COR-L47 (cell line): ENCODE results near the gene ZNF205.

ENCODE experiments used
- DNase-seq: peaks from one replicate; lab custom pipeline; 2025; lab: John Stamatoyannopoulos, UW

Gene ZNF205

DNA sequence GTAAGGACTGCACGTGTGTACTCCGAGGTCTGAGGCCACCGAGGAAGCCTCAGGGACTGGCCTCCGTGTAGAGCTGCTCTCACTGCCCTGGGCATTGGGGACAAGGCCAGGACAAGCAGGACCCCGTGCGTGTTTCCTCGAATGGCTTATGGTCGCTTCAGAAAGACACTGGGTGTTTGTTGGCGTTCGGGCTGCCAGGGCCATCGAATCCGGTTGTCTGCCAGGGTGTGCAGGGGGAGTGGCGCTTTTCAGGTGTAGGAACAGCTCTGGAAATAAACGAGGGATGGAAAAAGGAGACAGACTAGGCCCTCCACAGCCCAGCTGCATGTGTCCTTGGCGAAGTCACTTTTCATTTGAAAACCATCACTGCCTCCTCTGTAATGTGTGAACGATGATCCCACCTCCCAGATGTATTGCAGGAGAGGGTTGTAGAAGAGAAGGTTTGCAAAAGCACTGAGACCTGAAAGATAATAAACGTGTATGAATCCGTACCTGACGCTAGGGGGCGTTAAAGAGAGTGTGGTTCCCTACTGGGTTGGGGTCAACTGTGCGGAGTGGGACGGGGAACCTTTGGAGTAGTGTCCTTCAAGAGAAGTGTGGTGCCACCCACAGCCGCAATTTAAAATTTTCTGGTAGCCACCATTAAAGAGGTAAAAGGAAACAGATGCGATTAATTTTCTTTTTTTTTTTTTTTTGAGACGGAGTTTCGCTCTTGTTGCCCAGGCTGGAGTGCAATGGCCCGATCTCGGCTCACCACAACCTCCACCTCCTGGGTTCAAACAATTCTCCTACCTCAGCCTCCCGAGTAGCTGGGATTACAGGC, 11.2 kb upstream of the ZNF205 start:
- DNase-seq = no peak

DNA sequence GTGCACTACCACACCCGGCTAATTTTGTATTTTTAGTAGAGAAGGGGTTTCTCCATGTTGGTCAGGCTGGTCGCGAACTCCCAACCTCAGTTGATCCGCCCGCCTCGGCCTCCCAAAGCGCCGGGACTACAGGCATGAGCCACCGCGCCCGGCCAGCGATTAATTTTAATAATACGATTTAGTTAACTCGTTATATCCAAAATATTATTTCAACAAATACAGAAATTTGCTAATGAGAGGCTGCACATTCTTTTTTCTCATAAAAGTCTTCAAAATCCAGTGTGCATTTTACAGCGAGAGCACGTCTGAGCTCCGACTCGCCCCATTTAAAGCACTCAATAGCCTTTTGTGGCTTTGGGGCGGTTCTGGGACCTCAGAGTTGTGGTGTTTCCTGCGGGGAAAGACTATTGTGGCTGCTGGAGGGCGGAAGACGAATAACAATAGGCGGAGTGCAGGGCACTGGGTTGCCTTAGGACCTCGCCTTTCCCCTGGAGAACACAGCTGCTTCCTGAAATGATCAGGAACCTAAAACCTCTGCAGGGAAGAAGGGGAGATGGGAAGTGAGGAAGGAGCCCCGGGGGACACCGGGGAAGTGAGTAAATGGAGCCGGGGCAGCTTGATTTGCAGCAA, 10.4 kb upstream of the ZNF205 start:
- no peak for DNase-seq

DNA sequence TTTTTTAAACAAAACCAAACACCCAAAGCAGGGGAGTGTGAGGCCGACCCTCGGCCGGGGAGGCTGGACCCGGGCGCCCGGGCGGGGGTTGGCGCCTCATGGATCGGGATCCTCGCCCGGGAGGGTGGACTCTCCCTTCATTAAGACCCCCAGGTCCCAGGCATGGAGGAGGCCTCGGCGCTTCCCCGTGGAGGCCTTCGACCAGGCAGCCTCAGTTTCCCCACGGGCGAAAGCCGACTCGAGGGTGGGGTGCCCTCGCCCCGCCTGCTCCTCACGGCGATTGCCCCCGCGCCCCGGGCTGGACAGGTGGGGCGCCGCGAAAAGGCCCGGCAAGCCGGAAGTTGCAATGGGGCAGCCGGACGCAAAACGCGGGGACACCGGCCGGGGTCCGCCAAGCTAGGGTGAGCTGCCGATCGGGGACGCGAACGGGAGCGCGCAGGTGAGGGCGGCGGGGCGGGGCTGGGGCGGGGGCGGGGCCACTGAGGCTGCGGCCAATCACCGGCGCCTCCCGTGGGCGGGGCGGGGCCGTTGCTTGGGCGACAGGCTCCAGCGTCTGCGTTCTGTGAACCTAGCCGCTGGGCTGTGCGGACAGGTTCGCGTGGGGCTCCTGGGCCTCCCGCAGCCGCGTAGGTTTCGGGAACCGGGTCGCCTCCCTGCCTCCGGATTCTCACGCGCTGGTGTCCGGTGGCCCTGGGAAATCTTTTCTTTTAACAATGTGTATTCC, 6.0 kb upstream of the ZNF205 start:
- peak; percentile 94 for DNase-seq

DNA sequence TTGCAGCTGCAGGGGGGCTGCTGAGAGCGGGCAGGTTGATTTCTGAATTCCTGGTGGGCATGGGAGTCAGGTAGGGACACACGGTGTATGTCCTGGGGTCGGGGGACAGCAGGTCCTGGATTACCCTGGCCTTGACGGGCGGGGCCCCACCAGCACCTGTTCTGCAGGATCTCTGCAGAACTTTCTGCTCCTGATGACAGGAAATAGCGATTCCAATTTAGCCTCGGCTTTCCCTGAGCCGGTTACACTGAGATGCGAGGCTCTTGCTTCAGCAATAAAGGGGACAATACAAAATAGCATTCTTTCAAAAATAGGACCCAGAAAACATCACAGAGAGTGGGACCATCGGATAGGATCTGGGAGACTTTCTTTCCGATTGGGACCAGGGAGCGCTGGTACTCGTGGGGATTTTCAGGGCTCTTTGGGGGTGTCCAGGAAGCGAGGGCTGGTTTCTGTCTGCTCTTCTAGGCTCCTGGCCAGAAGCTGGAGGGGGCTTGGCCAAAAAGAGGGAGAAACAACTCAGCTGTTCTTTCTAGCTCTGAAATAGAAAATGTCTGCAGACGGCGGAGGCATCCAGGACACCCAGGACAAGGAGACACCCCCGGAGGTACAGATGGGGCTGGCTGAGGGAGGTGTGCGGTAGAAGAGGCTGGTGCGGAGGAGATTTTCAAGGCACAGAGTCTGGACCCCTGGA, 642 bp downstream of the ZNF205 start:
- no peak for DNase-seq

DNA sequence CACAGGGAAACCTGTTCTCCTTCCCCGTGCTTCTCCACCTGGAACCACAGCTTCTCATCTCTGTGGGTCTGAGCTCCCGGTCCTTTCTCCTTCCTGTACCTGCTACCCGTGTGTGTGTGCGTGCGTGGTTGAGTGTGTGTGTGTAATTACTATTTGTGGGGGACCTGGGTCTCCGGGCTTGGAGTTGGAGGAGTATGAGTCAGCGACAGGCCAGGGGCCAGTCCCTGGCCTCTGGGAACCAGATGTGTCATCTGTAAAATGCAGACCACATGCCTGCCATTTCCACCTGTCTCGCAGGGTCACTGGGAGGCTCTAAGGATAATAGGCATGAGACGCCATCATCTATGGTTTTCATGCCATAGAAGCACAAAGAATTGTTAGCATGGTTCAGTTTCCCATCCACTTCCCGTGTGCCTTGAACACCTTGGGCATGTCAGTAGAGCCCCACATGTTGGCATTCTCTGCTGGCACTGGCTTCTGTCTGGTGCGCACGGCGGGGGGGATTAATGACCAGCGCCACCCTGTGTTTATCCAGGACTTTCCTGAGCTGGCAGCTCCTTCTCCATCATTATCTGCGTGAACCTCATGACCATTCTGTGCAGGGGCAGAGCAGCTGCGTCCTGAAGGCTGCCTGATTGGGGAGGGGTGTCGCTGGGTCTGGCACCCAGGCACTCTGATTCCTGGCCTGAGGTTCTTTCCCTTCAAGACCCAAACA, 1.5 kb downstream of the ZNF205 start:
- DNase-seq = peak; percentile 31

DNA sequence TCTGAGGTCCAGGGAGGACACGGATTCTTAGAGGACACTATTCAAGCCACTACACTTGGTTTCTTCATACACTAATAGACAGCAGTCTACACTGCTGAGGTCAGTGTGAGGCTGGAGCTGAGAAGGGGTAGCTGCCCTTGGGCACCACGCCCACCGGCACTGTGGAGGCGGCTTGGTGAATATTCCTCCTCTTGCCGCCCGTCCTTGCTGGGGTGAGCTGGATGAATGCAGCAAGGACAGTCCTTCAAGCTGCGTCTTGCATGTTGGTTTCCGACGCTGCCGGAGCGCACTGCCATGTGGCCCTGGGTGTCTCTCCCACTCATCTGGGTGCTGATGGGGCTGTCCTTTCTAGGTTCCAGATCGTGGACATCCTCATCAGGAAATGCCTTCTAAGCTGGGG, 2.6 kb downstream of the ZNF205 start:
- no peak for DNase-seq

DNA sequence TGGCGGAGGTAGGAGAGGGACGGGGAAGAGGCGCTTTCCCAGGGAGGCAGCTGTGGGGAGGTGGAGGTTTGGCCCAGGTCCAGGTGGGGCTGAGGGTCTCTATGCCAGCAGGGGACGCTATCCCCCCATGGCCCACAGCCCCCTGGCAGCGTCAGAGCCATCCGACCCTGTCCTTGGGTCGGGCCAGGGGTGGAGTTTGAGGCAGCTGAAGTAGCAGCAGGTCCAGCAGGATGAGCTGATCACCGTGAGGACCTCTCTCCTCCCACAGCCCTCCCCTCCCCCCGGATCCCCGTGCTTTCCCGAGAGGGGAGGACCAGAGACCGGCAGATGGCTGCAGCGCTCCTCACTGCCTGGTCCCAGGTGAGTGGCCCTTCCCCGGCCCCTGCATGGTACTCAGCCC, 3.2 kb downstream of the ZNF205 start:
- no peak for DNase-seq

DNA sequence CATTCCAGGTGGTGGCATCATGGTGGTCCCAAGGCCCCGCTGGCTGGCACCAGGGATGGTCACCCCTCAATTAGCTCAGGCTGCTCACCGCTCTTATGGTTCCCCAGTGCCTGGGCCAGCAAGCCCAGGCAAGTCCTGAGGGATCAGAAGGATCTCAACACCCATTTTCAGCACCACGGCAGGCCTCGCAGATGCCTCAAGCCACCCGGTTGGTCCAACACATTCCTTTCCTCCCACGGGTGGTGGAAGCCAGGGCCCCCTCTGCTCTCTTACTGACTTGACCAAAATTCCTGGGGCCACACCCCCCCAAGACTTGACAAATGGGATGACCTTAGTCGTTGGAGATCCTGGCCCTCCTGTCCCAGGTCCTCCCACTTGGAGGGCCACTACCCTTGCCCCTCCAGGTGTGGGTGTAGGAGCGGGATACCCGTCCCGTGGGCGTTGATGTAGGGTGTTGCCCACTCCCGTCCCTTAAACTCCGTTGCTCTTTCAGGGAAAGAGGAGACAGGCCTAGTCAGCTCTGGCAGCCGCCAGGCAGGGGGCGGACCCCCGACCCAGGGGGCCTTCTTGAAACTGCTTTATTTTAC, 5.9 kb downstream of the ZNF205 start:
- DNase-seq = no peak

DNA sequence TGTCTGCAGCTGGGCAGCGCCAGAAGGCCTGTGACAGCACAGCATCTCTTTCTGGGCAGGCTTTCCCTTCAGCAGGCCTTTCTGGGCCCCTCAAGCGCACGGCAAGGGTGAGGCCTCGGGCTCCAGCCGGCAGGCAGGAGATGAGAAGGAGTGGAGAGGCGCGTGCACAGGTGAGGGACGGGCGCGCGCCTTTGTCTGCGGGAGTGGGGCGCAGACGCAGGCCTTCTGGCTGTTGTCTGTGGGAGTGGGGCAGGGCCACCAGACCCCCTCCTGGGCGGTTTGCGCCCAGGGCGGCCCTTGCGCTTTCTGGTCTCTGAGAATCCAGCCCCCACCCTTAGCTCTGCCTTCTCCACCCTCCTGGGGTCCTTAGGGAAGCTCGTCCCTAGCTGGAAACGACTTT, 6.5 kb downstream of the ZNF205 start:
- DNase-seq = no peak

DNA sequence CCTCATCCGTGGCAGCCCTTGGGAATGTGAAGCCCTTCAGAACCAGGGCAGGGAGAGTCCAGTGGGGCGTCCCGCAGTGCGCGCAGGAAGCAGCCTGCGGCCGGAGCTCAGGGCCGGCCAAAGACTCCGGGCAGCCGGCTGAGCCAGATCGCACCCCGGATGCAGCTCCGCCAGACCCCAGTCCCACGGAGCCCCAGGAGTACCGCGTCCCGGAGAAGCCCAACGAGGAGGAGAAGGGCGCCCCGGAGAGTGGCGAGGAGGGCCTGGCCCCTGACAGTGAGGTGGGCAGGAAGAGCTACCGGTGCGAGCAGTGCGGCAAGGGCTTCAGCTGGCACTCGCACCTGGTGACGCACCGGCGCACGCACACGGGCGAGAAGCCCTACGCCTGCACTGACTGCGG, 6.9 kb downstream of the ZNF205 start:
- no peak for DNase-seq

DNA sequence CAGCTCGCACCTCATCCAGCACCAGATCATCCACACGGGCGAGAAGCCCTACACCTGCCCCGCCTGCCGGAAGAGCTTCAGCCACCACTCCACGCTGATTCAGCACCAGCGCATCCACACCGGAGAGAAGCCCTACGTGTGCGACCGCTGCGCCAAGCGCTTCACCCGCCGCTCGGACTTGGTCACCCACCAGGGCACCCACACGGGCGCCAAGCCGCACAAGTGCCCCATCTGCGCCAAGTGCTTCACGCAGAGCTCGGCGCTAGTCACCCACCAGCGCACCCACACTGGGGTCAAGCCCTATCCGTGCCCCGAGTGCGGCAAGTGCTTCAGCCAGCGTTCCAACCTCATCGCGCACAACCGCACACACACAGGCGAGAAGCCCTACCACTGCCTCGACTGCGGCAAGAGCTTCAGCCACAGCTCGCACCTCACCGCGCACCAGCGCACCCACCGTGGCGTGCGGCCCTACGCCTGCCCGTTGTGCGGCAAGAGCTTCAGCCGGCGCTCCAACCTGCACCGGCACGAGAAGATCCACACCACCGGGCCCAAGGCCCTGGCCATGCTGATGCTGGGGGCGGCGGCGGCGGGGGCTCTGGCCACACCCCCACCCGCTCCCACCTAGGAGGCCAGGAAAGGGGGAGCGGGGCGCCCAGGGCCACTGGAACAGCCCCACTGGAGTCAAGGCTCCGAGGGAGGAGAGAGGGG, 7.5 kb downstream of the ZNF205 start:
- DNase-seq = no peak

DNA sequence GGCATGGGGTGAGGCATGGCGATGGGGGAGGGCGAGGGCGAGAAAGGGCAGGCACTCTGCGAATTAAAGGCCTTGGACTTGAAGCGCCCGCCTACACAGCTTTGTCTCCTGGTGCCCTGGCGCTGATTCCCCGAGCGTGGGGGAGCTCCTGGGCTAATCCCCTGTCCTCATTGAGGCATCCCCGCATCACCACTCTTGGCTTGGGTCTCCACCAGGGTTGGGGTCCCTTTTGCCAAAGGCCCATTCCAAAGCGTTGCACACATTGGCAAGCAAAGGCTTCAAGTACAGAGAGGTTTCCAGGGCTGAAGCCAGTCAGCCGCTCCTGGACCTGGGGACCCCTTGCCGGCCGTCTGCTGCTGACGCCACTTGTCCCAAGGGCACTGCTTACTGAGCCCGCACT, 8.0 kb downstream of the ZNF205 start:
- no peak for DNase-seq

DNA sequence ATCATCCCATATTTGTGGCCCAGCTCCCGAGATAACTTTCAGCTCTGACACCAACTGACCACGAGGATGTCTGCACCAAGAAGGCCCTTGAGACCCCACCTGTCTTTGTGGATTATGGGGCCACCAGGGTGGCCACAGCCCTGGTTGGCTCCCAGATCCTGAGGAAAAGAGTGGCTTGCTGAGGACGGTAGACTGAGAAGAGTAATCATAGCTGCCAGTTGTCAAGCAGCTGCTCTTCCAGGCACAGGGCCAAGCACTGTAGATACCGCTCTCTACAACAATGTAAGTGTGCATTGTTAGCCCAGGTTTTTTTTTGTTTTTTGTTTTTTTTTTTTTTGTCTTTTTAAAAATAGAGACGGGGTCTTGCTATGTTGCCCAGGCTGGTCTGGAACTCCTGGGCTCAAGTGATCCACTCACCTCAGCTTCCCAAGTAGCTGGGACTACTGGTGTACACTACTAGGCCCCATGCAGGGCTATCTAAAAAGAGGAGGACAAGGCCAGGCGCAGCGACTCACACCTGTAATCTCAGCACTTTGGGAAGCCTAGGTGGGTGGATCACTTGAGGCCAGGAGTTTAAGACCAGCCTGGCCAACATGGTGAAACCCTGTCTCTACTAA, 9.6 kb downstream of the ZNF205 start:
- peak; percentile 41 for DNase-seq

DNA sequence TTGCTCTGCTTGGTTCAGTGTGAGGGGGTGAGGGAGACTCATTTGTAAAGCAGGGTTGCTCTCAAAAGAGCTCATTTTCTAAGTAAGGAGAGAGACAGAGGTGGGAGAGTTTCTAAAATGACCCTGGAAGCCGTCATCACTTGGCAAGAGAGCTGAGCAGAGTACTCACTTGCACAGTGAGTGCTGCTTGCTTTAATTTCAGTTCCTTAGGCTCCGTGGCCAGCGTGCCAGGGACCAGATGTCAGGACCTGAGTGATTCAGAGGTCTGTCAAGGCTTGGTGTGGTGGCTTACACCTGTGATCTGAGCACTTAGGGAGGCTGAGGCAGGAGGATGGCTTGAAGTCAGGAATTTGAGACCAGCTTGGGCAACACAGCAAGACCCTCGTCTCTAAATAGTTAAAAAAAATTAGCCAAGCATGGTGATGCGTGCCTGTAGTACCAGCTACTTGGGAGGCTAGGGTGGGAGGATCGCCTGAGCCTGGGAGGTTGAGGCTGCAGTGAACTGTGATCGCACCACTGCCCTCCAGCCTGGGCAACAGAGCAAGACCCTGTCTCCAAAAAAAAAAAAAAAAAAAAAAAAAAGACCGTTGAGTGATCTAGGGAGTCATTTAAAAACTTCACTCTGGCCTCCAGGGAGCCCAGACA, 10.7 kb downstream of the ZNF205 start:
- DNase-seq = no peak

DNA sequence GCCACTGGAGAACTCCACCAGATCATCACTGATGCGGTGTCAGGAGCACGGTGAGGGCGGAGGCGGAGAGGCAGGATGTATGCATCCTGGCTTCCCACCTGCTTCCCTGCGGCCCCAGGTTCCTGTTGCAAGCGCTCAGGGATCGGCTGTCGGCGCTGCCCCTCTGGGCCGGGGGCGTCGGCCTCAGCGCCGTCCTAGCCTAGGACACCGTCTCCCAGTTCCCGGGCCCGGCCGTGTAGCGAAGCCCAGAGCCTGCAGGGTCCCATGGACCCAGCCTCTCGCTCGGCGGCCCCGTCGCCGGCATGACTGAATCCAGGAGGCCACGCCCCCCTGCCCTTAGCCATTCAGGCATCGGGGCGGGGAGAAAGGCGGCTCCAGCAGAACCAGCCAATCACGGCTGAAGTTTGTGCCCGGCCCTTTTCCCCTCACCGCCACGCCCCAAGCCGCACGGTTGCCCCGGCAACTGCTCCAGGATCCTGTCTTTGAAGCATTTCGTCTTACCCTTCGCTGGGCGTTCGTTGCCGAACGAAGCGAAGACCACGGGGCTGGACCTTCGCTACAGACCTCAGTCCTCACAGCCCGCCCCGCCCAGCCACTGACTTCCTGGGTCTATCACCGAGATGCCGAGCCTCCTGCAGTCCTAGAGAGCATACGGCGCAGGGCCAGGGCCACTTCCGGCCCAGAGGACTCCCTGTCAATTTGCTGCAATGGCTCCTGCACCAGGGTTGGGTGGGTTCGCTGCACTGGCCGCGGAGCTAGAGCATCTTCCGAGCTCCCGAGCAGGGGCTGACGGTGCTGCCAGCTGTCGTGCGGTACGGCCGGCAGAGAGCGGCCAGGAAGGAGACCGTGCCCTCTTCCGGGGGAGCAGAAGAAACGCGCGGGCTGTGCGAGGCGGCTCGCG, 11.8 kb downstream of the ZNF205 start:
- DNase-seq = peak; percentile 95

DNA sequence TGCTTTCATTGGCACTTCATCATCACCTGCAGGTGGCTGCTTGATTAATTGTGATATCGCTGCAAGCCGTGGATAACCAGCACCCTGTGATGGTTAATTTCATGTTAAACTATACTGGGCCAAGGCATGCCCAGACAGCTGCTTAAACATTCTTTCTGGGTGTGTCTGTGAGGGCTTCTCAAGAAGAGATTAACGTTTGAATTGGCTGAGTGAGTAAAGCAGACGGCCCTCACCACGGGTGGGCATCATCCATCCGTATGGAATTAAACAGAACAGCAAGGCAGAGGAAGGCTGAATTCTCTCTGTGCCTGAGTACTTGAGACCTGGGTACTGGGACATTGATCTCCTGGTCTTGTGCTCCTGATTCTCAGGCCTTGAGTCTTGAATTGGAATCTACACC, 15.4 kb downstream of the ZNF205 start:
- DNase-seq = peak; percentile 58

DNA sequence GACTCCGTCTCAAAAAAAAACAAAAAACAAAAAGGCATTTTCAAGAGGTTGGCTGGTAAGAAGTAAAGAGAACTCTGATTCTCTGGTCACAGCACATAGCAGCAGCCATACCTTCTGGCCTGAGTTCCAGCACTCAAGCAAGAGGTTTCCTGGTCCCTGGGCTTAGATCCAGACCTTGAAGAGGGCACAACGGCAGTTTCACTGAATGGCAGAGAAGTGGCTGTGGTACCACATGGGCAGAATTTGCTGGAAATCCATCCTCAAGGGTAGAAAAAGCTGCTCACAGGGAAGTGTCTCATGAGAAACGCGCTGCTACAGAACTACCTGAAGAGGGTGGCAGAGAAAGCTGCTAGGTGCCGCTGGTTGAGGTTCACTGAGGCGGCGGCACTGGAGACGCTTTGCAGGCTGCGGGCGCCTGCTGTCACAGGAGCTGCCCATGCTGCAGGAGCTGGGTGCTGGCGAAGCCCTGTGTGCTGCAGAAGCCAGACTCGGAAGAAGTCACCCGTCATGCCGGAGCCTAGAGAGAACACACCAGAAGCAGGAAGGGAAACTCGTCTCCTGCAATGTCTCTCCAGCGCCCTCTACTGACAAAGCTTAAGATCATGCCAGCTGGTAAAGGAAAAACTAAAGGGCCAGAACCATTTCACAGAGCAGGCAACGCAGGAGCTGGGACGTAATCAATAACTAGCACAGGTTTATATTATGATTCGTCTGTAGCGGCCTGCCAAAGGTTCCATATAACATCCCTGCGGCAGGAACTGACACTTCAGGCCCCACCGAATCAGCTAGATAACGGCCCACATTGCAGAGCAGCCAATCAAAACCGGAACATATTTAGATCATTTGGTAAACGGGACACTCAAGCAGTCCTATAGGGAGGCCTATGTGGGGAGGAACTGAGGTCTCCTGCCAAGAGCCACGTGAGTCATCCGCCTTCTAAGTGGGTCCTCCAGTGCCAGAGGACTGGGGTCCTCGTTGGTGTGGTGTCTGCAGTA, 17.0 kb downstream of the ZNF205 start:
- DNase-seq = peak; percentile 69
